Activated CD8-positive, alpha-beta memory T cell treated with anti-CD3 and anti-CD28 coated beads, Interleukin-2, amount 10 ng/mL, durations not matched to agents 7 days and 5 days (primary cell): ENCODE data around the gene FXYD3. TPM values are rescaled to one million over a fixed set of nuclear protein-coding genes. Genes with fewer than 3 reads are reported as not detected.

Experiments used
- ATAC-seq: fragments of 150-1000 bp; cut with Tn5 transposase; one replicate; pipeline ENCODE4 v1.10.0; 2021; ENCODE audit warnings: moderate library complexity
- CTCF ChIA-PET: fragments of 350-600 bp; sonication (Branson Sonifier 250); formaldehyde crosslinking; loops from one replicate; lab custom pipeline; 2021; ENCODE audit warnings: antibody characterized with exemption; lab: Charles Lee
- DNase-seq: peaks from one replicate; pipeline ENCODE4 v3.0.0-alpha.2; 2020
- H3K27ac Mint-ChIP-seq: one replicate; pipeline ENCODE4 v1.8.0; 2021; ENCODE audit warnings: mild to moderate bottlenecking, mixed read lengths
- H3K27me3 Mint-ChIP-seq: one replicate; pipeline ENCODE4 v1.8.0; 2021; ENCODE audit warnings: mixed read lengths
- H3K36me3 Mint-ChIP-seq: one replicate; pipeline ENCODE4 v1.8.0; 2021; ENCODE audit warnings: mild to moderate bottlenecking, mixed read lengths
- H3K4me1 Mint-ChIP-seq: one replicate; pipeline ENCODE4 v1.8.0; 2021; ENCODE audit warnings: mixed read lengths
- H3K4me3 Mint-ChIP-seq: one replicate; pipeline ENCODE4 v1.8.0; 2021; ENCODE audit warnings: mild to moderate bottlenecking, moderate library complexity, mixed read lengths
- H3K9me3 Mint-ChIP-seq: one replicate; pipeline ENCODE4 v1.8.0; 2022; ENCODE audit warnings: low read depth, mixed read lengths
- total RNA-seq, 2 experiments: library from RNA; stranded (reverse); gene quantifications; one replicate each; pipeline ENCODE4 v1.2.3, GENCODE V29; 2021

The FXYD3 gene
- total RNA-seq, 2 experiments from 2014 or later: not detected

DNA sequence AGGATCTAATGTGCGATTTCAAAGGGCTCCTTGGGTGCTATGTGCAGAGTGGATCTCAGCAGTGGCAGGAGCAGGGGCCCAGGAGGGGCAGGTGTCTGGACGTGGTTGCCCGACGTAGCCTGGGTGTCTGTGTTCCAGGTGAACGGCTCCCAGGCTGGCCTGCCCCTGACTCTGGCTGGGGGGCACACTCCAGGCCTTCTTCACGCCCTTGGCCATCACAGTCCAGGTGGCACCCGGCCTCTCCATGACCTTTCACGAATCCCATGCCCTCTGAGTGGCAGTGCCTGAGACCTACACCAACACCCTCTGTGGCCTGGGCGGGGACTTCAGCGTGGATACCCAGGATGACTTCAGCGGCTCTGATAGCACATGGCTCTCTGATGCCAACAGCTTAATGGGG lies 11.3 kb upstream of the FXYD3 start:
- no peaks in the 10 kb centered on the region for H3K4me1 Mint-ChIP-seq
- peaks cover 3% of the 10 kb centered on the region for H3K9me3 Mint-ChIP-seq
- ATAC-seq (no peak), DNase-seq (no peak)
- CTCF ChIA-PET: interaction anchor here (1.4 kb wide), 1 partner anchor 406 kb away, joined by 3 read pairs; no protein-coding TSS in a partner anchor
- no peak overlapping the region for H3K4me3 Mint-ChIP-seq
- no peaks in the 10 kb centered on the region for H3K36me3 Mint-ChIP-seq
- no peaks in the 10 kb centered on the region for H3K27me3 Mint-ChIP-seq
- no peak overlapping the region for H3K27ac Mint-ChIP-seq

GRCh38 chr19:35105047-35105410 lies 10.6 kb upstream of the FXYD3 start:
- no peak overlapping the region for H3K4me3 Mint-ChIP-seq
- peaks cover 3% of the 10 kb centered on the region for H3K9me3 Mint-ChIP-seq
- no peaks in the 10 kb centered on the region for H3K36me3 Mint-ChIP-seq
- H3K27me3 Mint-ChIP-seq: no peaks in the 10 kb centered on the region
- no peak for DNase-seq
- CTCF ChIA-PET: no interaction called here
- no peak overlapping the region for H3K27ac Mint-ChIP-seq
- no peaks in the 10 kb centered on the region for H3K4me1 Mint-ChIP-seq
- no peak for ATAC-seq

DNA sequence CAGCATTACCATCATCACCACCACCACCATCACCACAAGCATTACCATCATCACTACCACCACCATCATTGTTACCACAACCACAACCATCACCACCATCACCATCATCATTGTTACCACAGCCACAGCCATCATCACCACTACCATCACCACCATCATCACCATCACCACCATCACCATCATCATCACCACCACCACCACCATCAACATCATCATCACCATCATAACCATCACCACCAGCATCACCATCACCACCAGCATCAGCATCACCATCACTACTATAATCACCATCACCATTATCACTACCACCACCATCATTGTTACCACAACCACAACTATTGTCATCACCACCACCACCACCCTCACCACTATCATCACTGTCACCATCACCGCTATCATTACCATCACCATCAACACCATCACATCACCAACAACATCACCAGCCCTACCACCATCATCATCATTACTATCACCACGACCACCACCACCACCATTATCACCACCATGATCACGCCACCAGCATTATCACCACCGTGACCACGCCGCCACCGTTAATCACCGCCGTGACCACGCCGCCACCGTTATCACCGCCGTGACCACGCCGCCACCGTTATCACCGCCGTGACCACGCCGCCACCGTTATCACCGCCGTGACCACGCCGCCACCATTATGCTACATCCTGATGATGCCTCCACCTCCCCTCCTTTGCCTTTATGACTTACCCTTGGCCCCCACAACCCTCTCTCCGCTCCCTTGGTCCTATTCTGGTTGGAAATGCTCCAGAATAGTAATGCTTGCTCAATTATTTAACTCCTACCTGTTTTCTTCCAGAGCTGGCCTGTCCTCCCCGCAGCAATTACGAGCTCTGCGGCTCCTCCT lies 10.0 kb upstream of the FXYD3 start:
- Mint-ChIP-seq H3K9me3 (peaks cover 3% of the 10 kb centered on the region), H3K27me3 (no peaks in the 10 kb centered on the region), H3K27ac (no peak overlapping the region), H3K36me3 (no peaks in the 10 kb centered on the region), H3K4me3 (no peak overlapping the region), H3K4me1 (no peaks in the 10 kb centered on the region)
- DNase-seq (no peak), ATAC-seq (no peak)
- CTCF ChIA-PET: no interaction called here

DNA sequence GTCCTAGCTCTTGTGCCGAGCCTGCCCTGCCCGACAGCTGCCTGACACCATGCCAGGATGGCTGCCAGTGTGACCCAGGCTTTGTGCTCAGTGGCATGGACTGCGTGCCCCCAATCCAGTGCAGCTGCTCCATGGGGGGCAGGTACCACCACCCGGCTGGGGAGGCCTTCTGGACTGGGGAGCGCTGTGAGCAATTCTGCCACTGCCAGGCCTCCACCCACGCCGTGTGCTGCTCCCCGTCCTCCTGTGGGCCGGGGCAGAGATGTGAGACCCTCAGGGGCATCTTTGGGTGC lies 9.4 kb upstream of the FXYD3 start:
- DNase-seq (no peak), ATAC-seq (no peak)
- Mint-ChIP-seq H3K4me3 (no peak overlapping the region), H3K36me3 (no peaks in the 10 kb centered on the region), H3K27ac (no peak overlapping the region), H3K9me3 (peaks cover 3% of the 10 kb centered on the region), H3K4me1 (no peaks in the 10 kb centered on the region), H3K27me3 (no peaks in the 10 kb centered on the region)
- CTCF ChIA-PET: no interaction called here

DNA sequence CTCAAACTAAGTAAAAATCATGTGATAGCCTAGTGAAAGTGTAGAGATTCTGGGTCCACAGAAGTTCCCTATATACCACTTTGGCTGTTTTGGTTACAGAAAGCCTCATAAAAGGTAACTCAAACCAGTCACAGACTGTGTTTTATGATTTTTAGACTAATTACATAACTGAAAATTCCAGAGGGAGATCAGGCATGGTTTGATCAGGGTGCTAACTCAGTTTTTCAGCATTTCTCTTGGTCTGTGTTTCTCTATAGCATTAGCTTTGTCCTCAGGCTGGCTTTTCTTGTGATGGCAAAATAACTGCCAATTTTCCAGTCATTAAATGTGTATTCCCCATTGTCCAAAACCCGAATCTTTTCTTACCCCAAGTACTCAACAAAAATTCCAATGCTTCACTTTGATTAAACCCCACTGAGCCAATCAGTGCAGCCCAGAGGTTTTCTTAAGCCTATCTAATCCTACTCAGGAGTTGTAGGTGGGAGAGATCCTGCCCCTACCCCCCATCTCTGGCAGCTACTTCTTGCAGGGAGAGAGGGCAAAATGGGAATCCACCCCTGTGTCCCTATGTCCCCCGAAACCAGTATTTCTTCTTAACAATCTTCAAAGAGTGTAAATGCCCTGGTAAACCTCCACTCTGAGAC lies 8.6 kb upstream of the FXYD3 start:
- Mint-ChIP-seq H3K27me3 (no peaks in the 10 kb centered on the region), H3K27ac (peak overlapping the region; percentile 25), H3K4me3 (no peak overlapping the region), H3K36me3 (no peaks in the 10 kb centered on the region), H3K9me3 (peaks cover 3% of the 10 kb centered on the region), H3K4me1 (no peaks in the 10 kb centered on the region)
- ATAC-seq (no peak), DNase-seq (no peak)
- CTCF ChIA-PET: interaction anchor here (1.0 kb wide), 1 partner anchor 34 kb away, joined by 3 read pairs; no protein-coding TSS in a partner anchor

- Mint-ChIP-seq H3K36me3 (no peaks in the 10 kb centered on the region), H3K27me3 (no peaks in the 10 kb centered on the region), H3K9me3 (peaks cover 3% of the 10 kb centered on the region), H3K4me3 (no peak overlapping the region), H3K4me1 (no peaks in the 10 kb centered on the region), H3K27ac (peak overlapping the region; percentile 25)
- CTCF ChIA-PET: interaction anchor here (1.0 kb wide), 1 partner anchor 33 kb away, joined by 3 read pairs; no protein-coding TSS in a partner anchor
- no peak for DNase-seq
- ATAC-seq: no peak
Measured at GRCh38 chr19:35107545-35107944, 8.1 kb upstream of the FXYD3 start.

- no peaks in the 10 kb centered on the region for H3K27me3 Mint-ChIP-seq
- no peak overlapping the region for H3K4me3 Mint-ChIP-seq
- ATAC-seq (no peak), DNase-seq (no peak)
- no peak overlapping the region for H3K27ac Mint-ChIP-seq
- no peaks in the 10 kb centered on the region for H3K4me1 Mint-ChIP-seq
- CTCF ChIA-PET: no interaction called here
- H3K9me3 Mint-ChIP-seq: peaks cover 3% of the 10 kb centered on the region
- no peaks in the 10 kb centered on the region for H3K36me3 Mint-ChIP-seq
Measured at GRCh38 chr19:35108730-35109129, 6.9 kb upstream of the FXYD3 start.

DNA sequence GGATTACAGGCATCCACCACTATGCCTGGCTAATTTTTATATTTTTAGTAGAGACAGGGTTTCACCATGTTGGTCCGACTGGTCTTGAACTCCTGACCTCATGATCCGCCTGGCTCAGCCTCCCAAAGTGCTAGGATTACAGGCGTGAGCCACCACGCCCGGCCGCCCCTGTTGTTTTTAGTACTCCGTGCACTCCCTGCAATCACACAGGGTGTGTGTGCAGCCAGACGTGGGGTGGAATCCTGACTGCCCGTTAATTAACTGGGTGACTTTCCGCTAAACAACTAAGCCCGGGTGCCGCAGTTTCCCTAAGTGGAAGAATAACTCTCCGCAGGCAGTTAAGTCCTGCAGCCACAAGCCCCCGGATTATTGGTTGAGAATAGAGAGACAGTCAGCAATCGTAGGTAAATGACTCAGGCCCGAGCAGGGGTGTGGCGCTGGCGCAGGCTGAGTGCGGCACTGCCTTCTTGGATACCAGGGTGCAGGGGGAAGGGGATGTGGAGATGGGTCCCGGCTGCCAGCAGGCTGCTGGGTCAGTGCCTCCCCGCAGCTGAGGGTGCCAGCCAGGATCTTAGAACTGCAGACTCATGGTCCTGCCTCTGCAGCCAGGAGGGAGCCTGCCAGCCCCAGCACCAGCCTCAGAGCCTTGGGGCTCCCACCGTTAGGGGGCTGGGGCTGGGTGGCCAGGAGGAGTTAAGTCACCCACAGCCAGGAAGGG lies 6.1 kb upstream of the FXYD3 start:
- H3K36me3 Mint-ChIP-seq: no peaks in the 10 kb centered on the region
- H3K4me1 Mint-ChIP-seq: peaks cover 2% of the 10 kb centered on the region
- no peak overlapping the region for H3K27ac Mint-ChIP-seq
- H3K27me3 Mint-ChIP-seq: no peaks in the 10 kb centered on the region
- peaks cover 3% of the 10 kb centered on the region for H3K9me3 Mint-ChIP-seq
- CTCF ChIA-PET: no interaction called here
- ATAC-seq: no peak
- no peak for DNase-seq
- no peak overlapping the region for H3K4me3 Mint-ChIP-seq

DNA sequence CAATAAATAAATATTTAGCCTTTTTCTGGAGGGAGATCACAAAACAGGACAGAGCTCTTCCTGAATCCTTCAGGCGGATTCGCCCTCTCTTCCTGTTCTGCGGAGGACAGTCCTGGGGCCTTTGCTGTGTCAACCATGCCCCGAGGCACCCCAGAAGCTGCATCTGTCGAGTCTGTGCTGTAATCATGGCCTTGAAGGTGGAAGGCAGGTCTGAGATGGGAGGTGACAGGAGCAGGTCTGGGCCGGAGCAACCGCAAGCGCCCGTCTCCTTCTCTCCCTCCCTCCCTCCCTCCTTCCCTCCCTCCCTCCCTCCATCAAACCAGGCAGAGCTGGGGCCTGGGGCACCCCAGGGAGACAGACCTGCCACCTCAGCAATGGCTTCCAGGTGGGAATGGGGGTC lies 4.6 kb upstream of the FXYD3 start:
- DNase-seq (no peak), ATAC-seq (no peak)
- H3K27ac Mint-ChIP-seq: no peak overlapping the region
- H3K4me3 Mint-ChIP-seq: no peak overlapping the region
- CTCF ChIA-PET: interaction anchor here (1.0 to 1.1 kb wide), 2 partner anchors 24 to 72 kb away, joined by 3 read pairs; partner anchors contain the start of gene LGI4
- no peaks in the 10 kb centered on the region for H3K36me3 Mint-ChIP-seq
- peaks cover 3% of the 10 kb centered on the region for H3K4me1 Mint-ChIP-seq
- H3K27me3 Mint-ChIP-seq: no peaks in the 10 kb centered on the region
- peaks cover 2% of the 10 kb centered on the region for H3K9me3 Mint-ChIP-seq

DNA sequence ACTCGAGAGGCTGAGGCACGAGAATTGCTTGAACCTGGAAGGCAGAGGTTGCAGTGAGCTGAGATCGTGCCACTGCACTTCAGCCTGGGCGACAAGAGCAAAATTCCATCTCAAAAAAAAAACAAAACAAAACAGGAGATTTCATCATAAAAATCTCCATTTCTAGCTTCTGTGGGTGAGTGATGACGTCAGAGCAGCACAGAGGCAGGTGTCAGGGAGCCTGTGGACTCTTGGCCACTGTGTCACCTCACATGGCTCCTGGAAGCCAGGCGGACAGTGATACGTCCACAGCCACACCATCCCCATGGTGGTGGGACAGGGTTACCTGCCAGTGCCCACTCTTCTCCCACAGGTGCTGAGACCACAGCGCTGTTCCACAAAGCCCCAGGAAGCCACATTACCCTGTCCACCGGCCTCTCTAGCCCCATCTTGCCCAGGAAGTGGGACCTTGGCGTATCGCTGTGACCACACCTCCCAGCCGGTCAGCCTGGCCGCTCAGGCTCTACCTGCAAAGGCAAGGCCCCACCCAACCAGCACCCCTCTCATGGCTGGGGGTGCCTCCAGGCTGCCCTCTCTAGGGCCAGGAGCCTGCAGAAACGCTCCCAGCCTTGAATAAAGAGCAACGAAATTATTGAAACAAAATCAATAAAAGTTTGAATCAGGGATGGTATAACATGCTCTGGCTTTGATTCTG lies 2.5 kb upstream of the FXYD3 start:
- Mint-ChIP-seq H3K27me3 (no peaks in the 10 kb centered on the region), H3K4me3 (no peak overlapping the region), H3K4me1 (peaks cover 3% of the 10 kb centered on the region), H3K27ac (no peak overlapping the region), H3K9me3 (no peaks in the 10 kb centered on the region), H3K36me3 (no peaks in the 10 kb centered on the region)
- no peak for DNase-seq
- CTCF ChIA-PET: no interaction called here
- no peak for ATAC-seq

DNA sequence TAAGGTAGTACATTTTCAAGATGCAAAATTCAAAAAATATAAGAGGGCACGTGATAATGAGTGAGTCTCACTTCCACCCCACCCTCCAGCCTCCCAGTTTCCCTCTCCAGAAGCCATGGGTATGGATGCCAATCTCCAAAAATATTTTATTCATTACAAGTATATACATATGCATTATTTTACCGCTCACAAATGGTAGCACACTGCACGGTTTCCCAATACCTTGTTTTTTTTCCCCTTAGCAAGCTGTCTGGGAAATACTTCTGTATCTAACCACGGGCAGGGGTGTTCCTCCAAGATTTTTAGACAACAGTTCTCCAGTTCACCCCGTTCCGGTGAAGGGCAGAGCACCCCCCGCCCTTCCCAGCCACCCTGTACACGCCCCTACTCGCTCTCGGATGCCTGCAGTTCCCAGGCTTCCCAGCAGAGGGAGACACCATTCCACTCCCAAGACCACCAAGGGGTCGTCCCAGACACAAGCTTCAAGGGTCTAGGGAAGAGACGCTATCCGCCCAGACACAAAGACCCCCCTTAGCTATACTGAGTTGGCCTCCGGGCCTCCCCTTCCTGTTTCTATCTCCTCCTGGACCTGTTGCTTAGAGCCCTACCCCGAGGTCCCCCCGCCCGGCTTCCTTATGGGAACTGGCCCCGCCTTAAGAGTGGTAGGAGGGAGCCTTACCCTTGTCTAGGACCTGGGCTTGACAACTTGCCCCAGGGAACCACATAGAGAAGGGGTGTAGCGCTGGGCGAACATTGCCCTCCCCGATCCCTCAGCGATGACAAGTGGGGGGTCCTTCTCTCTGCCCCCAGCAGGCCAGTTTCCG lies 1.1 kb upstream of the FXYD3 start:
- Mint-ChIP-seq H3K27me3 (no peaks in the 10 kb centered on the region), H3K4me3 (no peak overlapping the region), H3K27ac (no peak overlapping the region), H3K9me3 (no peaks in the 10 kb centered on the region), H3K4me1 (peaks cover 3% of the 10 kb centered on the region), H3K36me3 (no peaks in the 10 kb centered on the region)
- ATAC-seq: peak; percentile 75
- DNase-seq: peak; percentile 65
- CTCF ChIA-PET: interaction anchor here (0.6 to 2.5 kb wide), 13 partner anchors 13 to 348 kb away, joined by 3 to 14 read pairs (median 3); partner anchors contain the start of gene LGI4

- Mint-ChIP-seq H3K4me3 (no peak overlapping the region), H3K36me3 (no peaks in the 10 kb centered on the region), H3K9me3 (no peaks in the 10 kb centered on the region), H3K4me1 (peaks cover 3% of the 10 kb centered on the region), H3K27ac (no peak overlapping the region), H3K27me3 (no peaks in the 10 kb centered on the region)
- CTCF ChIA-PET: interaction anchor here (1.4 to 3.5 kb wide), 6 partner anchors 19 to 72 kb away, joined by 3 to 14 read pairs (median 5); partner anchors contain the start of gene LGI4
- ATAC-seq: no peak
- no peak for DNase-seq
Measured at GRCh38 chr19:35116072-35116801, 614 bp downstream of the FXYD3 start.
